NOMO-1 (cell line): Measurements from ENCODE around the gene MAP3K1.

Source experiments
- DNase-seq, 2 experiments: peaks; one replicate each; lab custom pipeline; 2025; ENCODE audit not compliant: unreplicated experiment in 2 of 2; lab: John Stamatoyannopoulos, UW

Gene MAP3K1

DNA sequence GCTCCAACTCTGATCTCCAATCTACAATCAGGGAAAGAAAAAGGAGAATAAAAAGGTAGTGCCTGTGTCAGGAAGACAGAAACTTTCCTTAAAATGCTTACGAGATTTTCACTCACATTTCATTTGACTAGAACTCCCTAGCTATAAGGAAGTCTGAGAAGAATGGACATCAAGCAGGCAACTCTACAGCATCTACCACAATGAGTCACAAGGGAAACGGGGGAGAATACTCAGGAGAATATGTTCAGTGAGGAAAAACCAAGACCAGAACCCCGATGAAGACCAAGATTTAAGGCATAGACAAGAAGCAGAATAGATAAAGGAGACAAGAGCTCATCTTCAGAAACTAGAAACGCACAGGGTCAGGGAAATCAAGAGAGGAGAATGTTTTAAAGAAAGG lies 85.0 kb downstream of the MAP3K1 start:
- DNase-seq, result peak in 1 of 2 experiments; percentile 27

DNA sequence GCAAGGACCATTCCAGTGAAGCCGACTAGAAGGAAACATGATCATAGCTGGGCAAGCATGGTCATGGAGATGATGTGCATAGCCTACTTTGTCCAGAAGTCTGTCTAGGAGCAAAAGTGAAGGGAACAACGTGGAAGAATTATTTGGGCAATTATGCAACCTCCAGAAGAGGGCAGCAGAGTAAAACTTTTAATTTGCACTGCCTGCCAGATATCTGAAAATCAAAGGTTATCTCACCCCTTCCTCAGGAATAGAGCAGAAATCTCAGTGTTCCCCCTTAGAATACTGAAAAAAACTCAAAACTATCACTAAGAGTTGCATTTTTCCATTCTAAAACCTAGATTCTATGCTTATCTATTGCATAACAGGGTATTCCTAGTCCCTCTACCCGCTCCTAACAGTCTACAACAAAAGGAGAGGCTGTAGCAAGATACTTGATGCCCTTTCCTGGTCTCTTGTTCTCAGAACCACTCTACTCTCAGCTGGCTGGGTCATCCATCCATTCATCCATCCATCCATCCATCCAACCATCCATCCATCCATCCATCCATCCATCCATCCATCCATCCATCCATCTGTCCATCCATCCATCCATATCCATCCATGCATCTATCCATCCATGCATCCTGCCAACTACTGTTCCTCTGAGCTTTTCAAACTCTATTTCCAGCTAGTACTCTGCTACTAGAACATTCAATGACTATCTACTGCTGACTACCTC lies 85.7 kb downstream of the MAP3K1 start:
- peak; percentile 27 to 52 for DNase-seq

DNA sequence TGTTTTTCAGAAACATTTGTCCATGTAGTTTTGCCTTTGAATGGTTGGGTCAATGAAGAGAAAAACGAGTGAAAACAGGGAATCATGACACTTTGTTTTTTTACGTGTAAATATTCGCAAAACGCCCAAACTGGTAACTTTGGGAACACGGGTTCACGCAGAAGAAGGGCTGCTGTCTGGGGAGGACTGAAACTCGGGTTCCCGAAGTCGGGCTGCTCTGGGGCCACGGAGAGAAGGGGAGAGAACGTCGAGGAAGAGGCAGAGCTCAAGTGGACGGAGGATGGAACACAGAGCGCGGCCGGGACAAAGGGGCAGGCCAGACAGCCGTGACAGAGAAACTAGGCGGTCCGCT lies 93.6 kb downstream of the MAP3K1 start:
- DNase-seq, result peak in 1 of 2 experiments; percentile 78

DNA sequence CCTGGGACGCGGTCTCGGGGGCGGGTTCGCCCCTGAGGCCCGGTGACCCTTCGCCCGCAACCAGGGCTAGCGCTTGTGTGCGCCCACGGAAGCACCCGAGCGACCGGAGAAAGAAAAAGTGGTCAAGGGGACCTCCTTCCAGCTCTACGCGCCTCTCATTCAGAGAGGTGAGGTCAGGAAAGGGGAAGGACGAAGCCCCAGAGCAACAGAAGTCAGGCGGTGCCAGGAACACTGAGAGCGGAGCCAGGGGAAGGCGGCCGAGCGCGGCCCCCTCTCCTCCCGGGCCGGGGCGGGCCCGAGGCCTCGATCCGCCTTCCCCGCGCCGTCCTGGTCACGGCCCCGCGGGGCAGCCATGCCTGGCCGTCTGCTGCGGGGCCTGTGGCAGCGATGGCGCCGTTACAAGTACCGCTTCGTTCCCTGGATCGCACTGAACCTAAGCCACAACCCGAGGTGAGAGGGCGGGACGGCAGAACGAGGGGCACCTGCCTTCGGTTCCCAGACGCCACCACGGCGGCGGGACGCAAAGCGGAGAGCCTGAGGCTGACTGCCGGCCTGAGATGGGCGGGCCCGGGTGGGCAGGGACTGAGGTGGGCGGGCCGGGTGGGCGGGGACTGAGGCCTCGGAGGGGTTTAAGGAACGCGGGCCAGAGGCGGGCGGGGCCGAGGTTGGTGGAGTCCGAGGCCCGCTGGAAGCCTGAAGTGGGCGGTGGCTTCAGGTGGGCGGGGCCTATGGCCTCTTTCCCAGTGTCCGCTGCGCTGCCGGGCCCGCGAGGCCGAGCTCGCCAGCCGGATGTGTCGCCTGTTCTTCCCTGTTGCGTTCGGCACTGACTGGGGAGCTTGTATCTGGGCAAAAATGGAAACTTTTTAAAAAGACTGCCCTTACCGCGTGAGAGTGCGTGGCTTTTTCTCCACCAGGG lies 94.2 kb downstream of the MAP3K1 start, which contains the start of gene SETD9:
TSS of gene SETD9 (plus strand) at position 303 of the 916 bp plus-strand sequence. CDS start at position 353, 50 bp downstream.
- peak; percentile 93 to 98 for DNase-seq

DNA sequence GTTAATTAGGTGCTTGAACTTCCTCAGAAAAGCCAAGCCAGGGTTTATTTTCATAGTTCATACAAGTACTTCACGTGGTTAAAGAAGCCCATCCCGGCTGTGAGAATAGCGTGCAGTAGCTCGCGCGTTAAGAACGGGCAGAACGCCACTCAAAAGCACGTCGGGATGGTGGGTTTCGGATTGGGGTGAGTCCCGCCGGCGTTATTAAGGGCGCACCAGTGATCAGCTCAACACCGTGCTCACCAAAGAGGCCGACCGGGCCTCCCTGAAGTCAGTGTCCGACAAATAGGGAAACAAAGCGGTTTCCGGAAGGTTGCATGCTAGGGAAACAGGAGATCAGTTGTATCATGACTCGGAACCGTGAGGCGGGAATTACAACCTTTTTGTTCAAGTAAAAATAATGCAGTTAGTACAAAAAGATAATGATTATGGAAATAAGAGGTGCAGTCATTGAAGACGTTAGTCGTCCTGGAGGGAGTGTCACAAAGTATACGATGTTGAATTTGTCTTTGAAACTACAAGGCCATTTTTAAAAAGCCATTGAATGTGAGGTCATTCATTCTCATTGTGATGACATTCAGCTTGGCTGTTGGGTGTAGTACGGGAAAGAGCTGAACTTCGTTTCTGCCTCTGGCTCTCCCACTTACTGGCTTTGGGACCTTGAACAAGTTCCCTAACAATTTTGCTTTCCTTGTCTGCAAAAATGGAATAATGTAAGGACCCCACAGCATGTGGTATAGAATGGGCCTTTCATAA lies 95.0 kb downstream of the MAP3K1 start:
- peak; percentile 69 to 74 for DNase-seq

DNA sequence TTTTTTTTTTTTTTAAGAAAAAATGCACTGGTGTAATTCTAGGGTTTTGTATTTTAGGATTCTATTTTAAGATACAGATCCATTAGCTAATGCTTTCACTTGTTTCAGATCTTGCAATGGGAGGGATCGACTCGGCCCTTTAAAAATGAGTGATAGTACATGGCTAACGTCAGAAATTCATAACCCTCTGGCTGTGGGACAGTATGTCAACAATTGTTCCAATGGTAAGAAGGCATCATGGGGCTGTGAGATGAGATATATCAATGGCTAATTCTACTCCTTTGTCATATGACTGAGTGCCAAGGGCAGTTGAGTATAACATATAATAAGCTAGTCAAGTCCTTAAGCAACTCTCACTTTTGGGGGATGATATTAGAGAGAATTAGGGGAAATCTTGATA lies 98.4 kb downstream of the MAP3K1 start:
- no peak for DNase-seq

DNA sequence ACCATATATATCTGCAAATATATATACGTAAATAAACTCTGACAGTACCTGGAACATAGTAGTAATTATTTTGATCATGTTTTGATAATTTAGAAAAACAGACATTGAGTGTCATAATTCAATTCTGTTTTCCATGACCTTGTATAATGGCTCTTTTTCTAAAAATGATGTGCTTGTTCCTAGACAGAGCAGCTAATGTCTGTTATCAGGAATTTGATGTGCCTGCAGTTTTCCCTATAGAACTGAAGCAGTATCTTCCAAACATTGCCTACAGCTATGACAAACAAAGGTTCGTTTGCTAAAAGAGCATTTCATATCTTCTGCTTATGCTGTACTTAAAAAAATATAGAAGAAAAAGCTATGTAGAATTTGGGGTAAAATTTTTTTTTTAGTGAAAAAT lies 99.3 kb downstream of the MAP3K1 start:
- DNase-seq, result no peak

DNA sequence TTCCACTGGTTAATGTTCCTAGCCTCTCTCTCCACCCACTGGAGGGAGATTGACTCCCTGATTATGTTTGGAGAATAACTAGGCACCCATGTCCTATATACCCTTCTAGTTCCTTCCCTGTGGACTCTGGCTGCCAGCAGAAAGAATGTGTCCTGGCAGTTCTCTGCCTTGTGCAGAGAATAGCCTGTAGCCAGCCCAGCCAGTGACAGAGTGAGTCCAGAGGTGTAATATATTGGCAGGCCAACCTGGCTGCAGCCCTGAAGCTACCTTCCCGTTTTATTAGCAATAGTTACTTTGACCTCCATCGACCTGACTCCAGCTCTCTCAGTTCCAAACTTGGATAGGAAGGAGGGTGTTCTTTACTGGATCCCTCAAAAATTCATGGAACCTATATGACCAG lies 102.2 kb downstream of the MAP3K1 start:
- no peak for DNase-seq

DNA sequence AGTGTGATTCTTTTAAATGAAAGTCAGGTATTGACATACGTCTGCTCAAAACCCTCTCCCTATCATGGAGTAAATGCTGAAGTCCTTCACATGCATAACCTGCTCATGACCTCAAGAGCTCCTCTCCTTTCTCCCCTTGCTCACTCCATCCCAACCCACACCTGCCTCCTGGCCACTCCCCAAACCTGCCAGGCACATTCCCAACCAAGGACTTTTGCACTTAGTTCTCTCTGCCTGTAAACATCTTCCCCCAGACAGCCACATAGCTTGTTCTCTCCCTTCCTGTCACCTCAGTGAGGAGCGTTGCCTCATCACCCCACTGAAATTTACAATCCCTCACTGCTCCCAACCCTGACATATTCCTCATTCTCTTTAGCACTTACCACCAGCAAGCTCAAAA lies 102.7 kb downstream of the MAP3K1 start:
- no peak for DNase-seq

DNA sequence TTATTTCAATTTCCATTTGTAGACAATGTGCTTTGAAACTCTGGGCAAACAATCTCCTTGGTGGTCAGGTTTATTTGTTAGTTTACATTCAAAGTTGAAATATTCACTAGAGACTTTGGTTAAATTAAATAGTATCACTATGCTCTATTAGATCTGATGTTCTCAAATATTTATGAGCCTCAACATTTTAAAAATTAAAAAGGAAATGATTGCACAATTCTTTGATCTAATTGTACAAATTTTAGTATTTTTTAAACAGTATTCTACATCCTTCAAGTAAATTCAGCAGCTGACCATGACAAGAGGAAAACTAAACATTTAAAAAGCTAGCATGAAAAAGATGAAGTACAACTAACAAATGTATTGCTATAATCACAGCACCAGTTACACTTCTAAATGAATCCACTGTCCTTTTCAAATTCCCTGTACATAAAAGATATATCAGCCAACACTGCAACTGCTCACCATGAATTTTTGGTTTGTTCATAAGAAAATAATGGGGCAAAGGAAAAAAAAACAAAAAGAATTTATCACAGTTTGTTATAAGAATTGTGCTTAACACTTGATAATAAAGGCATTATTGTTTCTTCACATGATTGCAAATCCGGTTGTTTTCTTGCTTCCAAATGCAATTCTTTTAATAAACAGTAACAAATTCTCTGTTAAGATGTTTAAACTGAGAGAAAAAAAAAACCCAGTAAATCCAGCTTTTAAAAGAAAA lies 104.8 kb downstream of the MAP3K1 start:
- no peak for DNase-seq

DNA sequence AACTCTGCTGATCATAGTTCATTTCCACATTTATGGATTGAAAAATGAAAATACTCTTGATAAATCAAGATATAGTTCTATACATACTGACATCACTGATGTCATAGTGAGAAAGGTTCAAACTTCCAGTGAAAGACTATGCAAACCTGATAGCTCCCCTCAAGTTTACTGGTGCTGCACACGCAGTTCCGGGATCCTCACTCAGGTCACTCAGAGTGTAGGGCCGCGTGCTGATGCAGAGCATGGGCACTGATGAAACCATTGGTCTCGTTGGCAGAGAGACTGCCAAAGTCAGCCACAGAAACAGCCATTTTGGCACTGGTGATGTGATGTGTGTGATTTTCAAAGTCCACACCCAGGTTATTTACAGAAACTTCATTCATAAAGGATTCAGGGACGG lies 107.6 kb downstream of the MAP3K1 start:
- no peak for DNase-seq

DNA sequence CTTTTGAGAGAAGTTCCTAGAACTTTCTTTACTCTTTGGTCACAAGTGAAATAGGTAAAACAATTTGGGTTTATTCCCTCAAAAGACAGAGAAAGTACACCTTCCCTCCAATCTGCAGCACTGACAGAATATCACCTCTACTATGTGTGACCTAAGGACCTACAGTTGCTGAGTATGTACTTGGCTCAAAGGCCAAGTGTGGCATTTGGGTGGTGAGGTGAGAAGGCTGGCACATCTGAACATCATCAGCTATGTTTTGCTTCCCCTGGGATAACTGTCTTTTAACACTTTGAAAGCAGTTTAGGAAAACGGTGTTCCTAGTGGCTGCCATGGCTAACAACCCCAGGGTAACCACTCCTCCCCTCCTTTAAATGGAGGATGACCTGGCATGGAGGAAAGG lies 119.0 kb downstream of the MAP3K1 start:
- DNase-seq, result no peak

DNA sequence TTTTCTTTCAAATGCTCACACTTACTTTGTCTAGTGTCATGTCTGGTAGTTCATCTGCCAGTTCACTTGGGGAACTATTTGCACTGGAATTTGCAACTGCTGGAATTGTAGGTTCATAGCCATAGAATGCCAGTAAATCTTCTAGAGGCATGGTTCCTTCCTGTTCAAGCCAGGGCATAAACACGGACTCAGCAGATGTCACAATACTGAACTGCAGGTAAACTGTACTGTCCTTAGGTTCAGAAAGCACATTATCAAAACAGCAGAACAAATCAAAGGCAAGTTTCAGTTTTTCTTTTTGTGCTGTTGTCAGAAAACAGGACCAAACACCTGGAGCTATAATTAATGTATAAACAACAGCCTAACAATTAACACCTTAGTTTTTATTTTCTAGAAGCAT lies 123.5 kb downstream of the MAP3K1 start:
- DNase-seq, result no peak

DNA sequence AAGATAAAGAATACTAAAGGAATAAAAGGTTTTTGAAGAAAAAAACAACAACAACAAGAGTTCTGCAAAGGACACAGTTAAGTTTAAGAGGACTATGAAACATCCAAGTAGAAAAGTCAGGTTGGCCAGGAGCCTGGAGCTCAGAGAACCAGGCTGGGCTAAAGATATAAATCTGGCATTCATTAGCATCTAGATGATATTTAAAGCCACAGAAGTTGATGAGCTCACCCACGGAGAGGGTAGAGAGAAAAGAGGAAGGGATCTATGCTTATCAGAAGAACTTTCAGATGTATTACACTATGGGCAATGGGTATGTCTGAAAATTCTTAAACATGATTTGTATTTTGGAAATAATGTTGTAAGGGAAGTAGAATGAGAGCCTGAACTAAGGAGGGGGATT lies 126.6 kb downstream of the MAP3K1 start:
- no peak for DNase-seq
